NCI-H460 (cell line): ENCODE measurements around the gene GAPDHS. TPM values are rescaled to one million over a fixed set of nuclear protein-coding genes. Genes with fewer than 3 reads are reported as not detected.

Experiments used
- DNase-seq: peaks from one replicate; pipeline ENCODE4 v3.0.0-alpha.2; 2016; ENCODE audit warnings: low read depth; ENCODE audit errors: extremely low read depth
- polyA plus RNA-seq: library from polyadenylated mRNA; depleted of rRNA; stranded (reverse); fragments of >200 nt; gene quantifications from 2 replicates; pipeline ENCODE4 v1.2.3, GENCODE V29; 2014; cell fraction: nucleus; rRNA removed
- total RNA-seq: library from RNA; depleted of rRNA; stranded (reverse); fragments of >200 nt; shearing (Covaris generic); gene quantifications from 2 replicates; pipeline ENCODE4 v1.2.3, GENCODE V29; 2014; rRNA removed

The GAPDHS gene
- not detected in 2 replicates for total RNA-seq
- polyA plus RNA-seq: not detected in 2 replicates

DNA sequence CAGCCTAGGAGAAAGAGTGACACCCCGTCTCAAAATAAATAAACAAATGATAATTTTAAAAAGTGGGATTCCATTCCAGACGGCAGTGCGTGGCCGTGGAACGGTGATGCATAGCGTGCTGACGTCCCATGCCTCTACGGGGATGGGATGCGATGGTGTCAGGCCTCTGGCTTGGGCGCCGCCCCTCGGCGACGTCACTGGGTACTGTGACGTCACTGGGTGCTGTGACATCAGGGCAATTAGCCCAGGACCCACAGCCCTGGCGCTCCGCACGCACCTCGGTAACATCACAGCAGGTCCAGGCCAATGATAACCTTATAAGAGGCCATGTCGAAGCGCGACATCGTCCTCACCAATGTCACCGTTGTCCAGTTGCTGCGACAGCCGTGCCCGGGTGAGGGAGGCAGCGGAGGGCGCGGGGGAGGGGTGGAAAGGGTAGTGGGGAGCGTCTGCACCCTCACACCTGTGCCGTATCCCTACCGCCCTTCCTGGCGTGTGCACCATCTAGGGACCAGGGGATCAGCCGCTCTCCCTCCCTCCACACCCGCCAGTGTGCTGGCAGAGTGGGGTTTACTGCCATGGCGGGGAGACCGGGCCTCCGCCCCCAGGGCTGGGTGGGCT is at the start of gene GAPDHS:
Gene GAPDHS, plus strand, starts transcription at position 256 of the 621 bp plus-strand sequence. Its CDS starts 72 bp downstream, at position 328.
- DNase-seq: no peak

- no peak for DNase-seq
Observed at GRCh38 chr19:35484252-35485036, 48.8 kb upstream of the GAPDHS start.

GRCh38 chr19:35486268-35486708 is 47.0 kb upstream of the GAPDHS start:
- DNase-seq: no peak

DNA sequence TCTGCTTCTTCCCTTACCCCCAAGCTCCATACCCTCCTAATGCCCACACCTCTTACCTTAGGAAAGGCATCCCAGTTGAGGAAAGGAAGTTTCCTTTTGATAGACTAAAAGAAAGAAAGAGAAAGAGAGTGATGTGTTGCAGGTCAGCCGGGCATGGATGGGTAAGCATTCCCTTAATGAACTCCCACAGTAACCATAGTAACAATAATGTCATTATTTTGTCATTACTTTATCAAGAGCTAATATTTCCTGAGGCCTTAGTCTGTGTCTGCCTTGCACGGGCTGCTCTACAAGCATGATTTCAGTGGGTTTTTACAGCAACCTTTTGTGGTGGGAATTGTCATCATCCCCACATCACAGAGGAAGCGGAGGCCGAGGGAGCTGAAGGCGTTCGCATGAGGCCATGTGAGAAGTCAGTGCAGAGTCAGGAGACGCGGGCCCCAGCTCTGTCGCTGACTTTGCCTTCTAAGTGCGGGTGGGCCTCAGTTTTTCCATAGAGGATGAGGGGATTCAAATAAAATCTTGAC is 45.5 kb upstream of the GAPDHS start:
- no peak for DNase-seq

DNA sequence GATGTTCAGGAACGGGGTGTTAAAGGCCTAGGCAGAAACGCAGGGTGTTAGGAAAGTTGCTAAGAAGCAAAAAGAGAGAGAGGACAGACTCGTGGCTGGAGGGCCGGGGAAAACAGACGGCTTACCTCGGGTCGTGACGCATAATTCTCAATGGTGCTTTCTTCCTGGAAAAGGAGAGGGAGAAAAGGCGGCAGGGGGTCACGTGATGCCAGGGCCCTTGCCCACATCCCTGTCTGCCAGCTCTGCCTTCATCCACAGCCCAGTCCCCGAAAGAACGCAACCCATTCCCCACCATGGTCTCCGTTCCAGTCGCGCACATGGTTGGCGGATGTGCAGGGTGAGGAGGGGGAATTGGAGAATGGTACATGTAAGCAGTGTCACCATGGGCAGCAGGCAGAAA is 44.6 kb upstream of the GAPDHS start:
- DNase-seq: no peak

DNA sequence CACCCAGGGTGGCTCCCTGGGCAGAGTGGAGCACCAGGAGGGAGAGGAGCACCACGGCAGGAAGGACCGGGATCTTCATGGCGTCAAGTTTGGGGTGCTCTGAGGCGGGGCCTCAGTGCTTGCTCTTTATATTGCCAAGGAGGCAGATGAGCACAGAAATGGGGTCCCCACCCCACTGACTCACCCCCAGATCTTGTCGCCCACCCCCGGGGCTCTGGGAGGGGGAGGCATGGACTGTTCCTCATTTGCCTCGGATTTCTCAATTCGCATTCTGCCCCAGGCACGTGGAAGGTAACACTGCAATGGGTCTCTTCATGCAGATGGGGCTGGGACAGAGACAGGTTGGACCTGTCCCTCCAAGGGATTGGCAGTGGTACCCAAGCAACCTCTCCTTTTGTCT is 42.9 kb upstream of the GAPDHS start, which contains the start of gene KRTDAP:
Gene KRTDAP, minus strand, starts transcription at position 101 of the 400 bp plus-strand sequence. Its CDS starts 22 bp downstream, at position 79.
- no peak for DNase-seq

GRCh38 chr19:35491836-35492360 is 41.4 kb upstream of the GAPDHS start:
- no peak for DNase-seq

GRCh38 chr19:35493971-35494370 is 39.3 kb upstream of the GAPDHS start:
- no peak for DNase-seq

- DNase-seq: peak; percentile 50
Observed at GRCh38 chr19:35495107-35496064, 37.9 kb upstream of the GAPDHS start.

- no peak for DNase-seq
Observed at GRCh38 chr19:35497406-35497805, 35.9 kb upstream of the GAPDHS start.

GRCh38 chr19:35498220-35498619 is 35.0 kb upstream of the GAPDHS start:
- no peak for DNase-seq

- no peak for DNase-seq
Observed at GRCh38 chr19:35498984-35499527, 34.2 kb upstream of the GAPDHS start.

GRCh38 chr19:35500611-35501010 is 32.6 kb upstream of the GAPDHS start:
- no peak for DNase-seq

GRCh38 chr19:35501684-35502083 is 31.6 kb upstream of the GAPDHS start:
- DNase-seq: no peak

DNA sequence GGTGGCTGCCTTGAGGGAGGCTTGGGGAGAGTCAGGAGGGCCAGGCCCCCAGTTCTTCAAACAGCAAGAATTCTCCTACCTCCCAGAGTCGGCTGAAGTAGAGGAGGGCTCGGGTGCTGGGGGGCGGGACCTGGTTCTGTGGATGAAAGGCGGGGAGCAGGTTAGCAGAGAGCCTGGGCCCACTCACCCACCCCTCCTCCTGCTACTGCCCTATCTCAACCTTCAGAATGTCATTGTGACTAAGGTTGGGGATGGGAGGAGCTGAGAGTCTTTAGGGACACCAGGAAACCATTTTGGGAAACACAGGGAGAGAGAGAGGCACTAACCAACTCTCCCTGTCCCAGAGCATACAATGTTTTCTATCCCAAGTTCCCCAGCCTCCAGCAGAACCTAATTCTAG is 30.5 kb upstream of the GAPDHS start:
- DNase-seq: no peak

DNA sequence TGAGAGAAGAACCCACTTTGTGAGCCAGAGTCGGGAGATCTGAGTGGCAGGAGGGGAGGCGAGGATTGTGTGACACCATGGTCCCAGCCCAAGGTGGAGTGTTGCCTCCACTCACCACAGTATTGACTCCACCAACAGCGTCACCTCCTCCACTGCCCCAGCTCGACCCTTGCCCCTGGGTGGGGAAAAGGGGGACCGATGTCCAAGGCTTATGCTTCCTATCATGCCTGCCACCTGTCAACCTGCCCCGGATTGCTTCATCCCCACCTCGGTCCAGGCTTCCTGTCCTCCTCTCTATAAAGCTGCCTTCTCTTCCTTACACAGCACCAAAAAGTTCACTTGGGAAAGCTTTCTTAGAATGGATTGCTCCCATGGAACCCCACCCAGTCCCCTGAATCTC is 27.2 kb upstream of the GAPDHS start:
- DNase-seq: no peak

DNA sequence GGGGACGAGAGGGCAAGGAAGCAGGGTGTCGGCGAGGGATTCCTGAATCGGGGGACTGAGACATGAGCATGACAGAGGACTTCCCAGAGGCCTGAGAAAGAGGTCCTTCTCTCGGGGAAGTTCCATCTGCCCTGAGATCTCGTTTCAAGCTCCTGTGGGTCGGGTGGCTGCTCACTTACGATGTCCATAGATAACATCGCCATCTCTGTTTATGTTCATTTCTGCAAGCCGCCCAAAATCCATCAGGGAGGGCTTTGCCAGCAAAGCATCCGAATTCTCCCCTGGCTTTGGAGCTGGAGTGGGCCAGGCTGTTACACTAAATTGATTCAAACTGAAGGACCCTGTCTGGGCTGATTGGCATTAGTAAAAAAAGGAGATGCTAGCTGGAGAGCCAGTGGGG is 25.7 kb upstream of the GAPDHS start:
- no peak for DNase-seq

GRCh38 chr19:35508129-35508528 is 25.1 kb upstream of the GAPDHS start:
- no peak for DNase-seq

DNA sequence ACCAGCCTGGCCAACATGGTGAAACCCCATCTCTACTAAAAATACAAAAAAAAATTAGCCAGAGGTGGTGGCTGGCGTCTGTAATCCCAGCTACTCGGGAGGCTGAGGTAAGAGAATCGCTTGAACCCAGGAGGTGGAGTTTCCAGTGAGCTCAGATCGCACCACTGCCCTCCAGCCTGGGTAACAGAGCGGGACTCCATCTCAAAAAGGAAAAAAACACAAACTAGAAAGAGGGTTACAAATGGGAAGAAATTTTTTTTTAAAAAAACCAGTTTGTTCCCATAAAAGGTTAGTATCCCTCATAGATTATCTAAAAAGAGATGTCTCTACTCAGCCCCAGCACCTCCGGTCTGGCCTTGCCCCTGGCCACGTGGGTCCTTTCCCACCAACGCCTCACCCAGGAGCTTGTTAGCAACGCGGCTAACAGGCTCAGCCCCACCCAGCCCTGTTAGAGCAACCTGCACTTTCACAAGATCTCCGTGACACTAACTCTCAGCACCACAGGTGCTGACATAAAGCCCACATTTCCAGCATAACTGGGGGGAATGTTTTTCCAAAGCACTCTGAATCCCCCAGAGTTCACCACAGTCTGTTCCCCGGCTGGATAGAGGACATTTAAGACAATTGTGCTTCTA is 24.1 kb upstream of the GAPDHS start:
- no peak for DNase-seq
